Measurements from ENCODE around the gene JTB. TPM values are rescaled to one million over a fixed set of nuclear protein-coding genes. Genes with fewer than 3 reads are reported as not detected.

The JTB gene
- total and polyA plus RNA-seq, 9 of the 15 experiments (the other 6 are each of a cell fraction or from before 2014, with no cell fraction given), result 24.7 to 308 (median 151) TPM

- TF ChIP-seq, protein P1, sequence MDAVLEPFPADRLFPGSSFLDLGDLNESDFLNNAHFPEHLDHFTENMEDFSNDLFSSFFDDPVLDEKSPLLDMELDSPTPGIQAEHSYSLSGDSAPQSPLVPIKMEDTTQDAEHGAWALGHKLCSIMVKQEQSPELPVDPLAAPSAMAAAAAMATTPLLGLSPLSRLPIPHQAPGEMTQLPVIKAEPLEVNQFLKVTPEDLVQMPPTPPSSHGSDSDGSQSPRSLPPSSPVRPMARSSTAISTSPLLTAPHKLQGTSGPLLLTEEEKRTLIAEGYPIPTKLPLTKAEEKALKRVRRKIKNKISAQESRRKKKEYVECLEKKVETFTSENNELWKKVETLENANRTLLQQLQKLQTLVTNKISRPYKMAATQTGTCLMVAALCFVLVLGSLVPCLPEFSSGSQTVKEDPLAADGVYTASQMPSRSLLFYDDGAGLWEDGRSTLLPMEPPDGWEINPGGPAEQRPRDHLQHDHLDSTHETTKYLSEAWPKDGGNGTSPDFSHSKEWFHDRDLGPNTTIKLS (IDR thresholded peaks at IDR 0.05; ENCODE audit: borderline replicate concordance, low read depth), result no peak
- peak; percentile 76 for TF ChIP-seq ARID1B (IDR thresholded peaks at IDR 0.05)
- peak; percentile 98 for TF ChIP-seq ZBTB7A (IDR thresholded peaks at IDR 0.05; ENCODE audit: borderline replicate concordance, control insufficient read depth, low read depth, low read length)
- TF ChIP-seq, protein P2, sequence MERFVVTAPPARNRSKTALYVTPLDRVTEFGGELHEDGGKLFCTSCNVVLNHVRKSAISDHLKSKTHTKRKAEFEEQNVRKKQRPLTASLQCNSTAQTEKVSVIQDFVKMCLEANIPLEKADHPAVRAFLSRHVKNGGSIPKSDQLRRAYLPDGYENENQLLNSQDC (CRISPR knock-in tag; IDR thresholded peaks at IDR 0.05), result no peak
- TF ChIP-seq, protein P3, sequence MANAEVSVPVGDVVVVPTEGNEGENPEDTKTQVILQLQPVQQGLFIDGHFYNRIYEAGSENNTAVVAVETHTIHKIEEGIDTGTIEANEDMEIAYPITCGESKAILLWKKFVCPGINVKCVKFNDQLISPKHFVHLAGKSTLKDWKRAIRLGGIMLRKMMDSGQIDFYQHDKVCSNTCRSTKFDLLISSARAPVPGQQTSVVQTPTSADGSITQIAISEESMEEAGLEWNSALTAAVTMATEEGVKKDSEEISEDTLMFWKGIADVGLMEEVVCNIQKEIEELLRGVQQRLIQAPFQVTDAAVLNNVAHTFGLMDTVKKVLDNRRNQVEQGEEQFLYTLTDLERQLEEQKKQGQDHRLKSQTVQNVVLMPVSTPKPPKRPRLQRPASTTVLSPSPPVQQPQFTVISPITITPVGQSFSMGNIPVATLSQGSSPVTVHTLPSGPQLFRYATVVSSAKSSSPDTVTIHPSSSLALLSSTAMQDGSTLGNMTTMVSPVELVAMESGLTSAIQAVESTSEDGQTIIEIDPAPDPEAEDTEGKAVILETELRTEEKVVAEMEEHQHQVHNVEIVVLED (CRISPR knock-in tag; IDR thresholded peaks at IDR 0.05), result no peak
- peak; percentile 56 for TF ChIP-seq BRD9 (IDR thresholded peaks at IDR 0.05; ENCODE audit: low read depth, partially characterized antibody)
- no peak for TF ChIP-seq MAFK (IDR thresholded peaks at IDR 0.05; ENCODE audit: low read length)
- TF ChIP-seq, protein P4, sequence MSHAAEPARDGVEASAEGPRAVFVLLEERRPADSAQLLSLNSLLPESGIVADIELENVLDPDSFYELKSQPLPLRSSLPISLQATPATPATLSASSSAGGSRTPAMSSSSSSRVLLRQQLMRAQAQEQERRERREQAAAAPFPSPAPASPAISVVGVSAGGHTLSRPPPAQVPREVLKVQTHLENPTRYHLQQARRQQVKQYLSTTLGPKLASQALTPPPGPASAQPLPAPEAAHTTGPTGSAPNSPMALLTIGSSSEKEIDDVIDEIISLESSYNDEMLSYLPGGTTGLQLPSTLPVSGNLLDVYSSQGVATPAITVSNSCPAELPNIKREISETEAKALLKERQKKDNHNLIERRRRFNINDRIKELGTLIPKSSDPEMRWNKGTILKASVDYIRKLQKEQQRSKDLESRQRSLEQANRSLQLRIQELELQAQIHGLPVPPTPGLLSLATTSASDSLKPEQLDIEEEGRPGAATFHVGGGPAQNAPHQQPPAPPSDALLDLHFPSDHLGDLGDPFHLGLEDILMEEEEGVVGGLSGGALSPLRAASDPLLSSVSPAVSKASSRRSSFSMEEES (CRISPR knock-in tag; IDR thresholded peaks at IDR 0.05), result no peak
- TF ChIP-seq SAFB (IDR thresholded peaks at IDR 0.05; ENCODE audit: borderline replicate concordance, low read depth, low read length), result no peak
- TF ChIP-seq NCOA6 (IDR thresholded peaks at IDR 0.05), result no peak
- TF ChIP-seq POLR2A (conservative IDR thresholded peaks at IDR 0.05), result peak; percentile 65
- TF ChIP-seq BRCA1 (IDR thresholded peaks at IDR 0.05), result no peak
- no peak for TF ChIP-seq BRCA1 (CRISPR knock-in tag; IDR thresholded peaks at IDR 0.05)
- TF ChIP-seq MIER1 (IDR thresholded peaks at IDR 0.05; ENCODE audit: low read depth), result no peak
Measured at GRCh38 chr1:153985341-153985912, 8.0 kb upstream of the JTB start (continued).
